ENCODE measurements around the gene FOXN1.
"Not testable (repeated sequence)": the region's sequence is repeated elsewhere in the genome, so short reads cannot be mapped to it uniquely, and the experiment has no call there.

FOXN1 gene

DNA sequence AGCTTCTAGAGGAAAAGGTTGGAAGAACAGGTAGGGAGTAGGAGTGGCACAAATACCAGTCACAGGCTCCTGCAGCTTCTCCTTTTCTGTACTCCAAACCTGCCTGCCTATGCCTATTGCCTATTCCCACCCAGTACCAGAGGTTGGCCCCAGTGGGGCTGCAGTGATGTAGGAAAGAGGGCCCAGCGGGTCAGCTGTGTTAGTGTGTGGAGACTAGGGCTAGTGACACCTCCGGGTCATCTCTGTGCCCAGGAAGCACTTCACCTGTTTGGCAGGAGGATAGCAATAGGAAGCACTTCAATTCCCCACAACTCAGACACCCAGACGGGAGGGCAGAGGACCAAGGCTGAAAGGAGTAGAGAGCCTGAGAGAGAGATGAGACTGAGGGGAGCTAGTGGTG lies 69.9 kb downstream of the FOXN1 start:
- not testable (repeated sequence) for H4K8ac ChIP-seq (ENCODE audit: low read depth, low read length); H3K9ac ChIP-seq (ENCODE audit: low read length); H3K23ac ChIP-seq (ENCODE audit: low read length); H3K14ac ChIP-seq (ENCODE audit: low read length); H2BK120ac ChIP-seq (ENCODE audit: insufficient read depth, low read length, poor library complexity); DNase-seq; H3K79me2 ChIP-seq (ENCODE audit: control insufficient read depth, insufficient read depth, low read length, poor library complexity); H2BK5ac ChIP-seq (ENCODE audit: low read depth, low read length, poor library complexity); H3K4ac ChIP-seq (ENCODE audit: low read depth, low read length); H3K9me3 ChIP-seq (ENCODE audit: insufficient read depth, low read depth, low read length); H3K4me2 ChIP-seq (ENCODE audit: low read length); H2AFZ ChIP-seq (ENCODE audit: insufficient read depth, low read length, poor library complexity); H3K79me1 ChIP-seq (ENCODE audit: low read length); H2AK5ac ChIP-seq (ENCODE audit: low read length); H3K4me1 ChIP-seq (ENCODE audit: control insufficient read depth in 1 of 2, insufficient read depth in 2 of 2, low read length in 2 of 2); H4K91ac ChIP-seq (ENCODE audit: low read depth, low read length); H3K18ac ChIP-seq (ENCODE audit: low read length); H3K27ac ChIP-seq (ENCODE audit: low read depth, low read length); H3K27me3 ChIP-seq (ENCODE audit: insufficient read depth, low read length); H2BK12ac ChIP-seq (ENCODE audit: low read length); H3K4me3 ChIP-seq (ENCODE audit: low read depth, low read length); H4K12ac ChIP-seq (ENCODE audit: low read depth, low read length)
- H3K36me3 ChIP-seq (ENCODE audit: control insufficient read depth in 1 of 2, insufficient read depth in 2 of 2, low read length in 2 of 2): peaks cover 19 to 27% of the 10 kb centered on the region in 2 experiments
- WGBS (ENCODE audit: extremely low coverage, insufficient coverage, insufficient read length): no CpG with 5 or more reads among the region's 3 CpGs

DNA sequence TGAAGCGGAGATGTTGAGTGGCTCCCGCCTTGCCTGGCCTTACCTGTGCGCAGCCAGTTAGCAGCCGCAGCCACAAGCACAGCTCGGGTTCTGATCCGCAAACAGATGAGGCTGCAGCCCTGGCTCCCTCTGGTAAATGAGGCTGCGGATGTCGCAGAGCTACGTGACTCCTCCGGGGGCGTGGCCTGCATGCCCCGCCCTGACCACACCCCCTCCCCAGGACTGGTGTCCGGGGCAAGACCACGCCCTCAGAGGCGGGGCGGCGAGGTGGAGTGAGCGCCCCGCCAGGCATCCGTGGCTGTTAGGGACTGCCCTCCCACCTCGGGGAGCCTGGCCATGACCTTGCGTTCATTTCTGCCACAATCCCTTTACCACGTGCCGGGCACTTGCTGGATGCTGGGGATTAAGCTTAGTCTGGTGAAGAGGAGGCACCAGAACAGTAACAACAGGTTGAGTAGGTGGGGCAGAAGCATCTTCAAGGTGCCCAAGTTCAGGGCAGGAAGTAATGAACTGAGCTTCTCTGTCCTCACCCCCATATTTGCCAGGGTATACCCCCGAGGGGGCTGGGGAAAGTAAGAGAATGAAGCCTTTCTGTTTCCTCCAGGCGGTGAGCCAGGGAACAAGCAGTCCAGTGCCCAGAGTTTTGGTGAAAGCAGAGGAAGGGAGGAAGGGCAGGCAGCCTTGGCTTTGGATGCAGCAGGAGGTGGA lies 70.8 kb downstream of the FOXN1 start, which contains the start of gene ALDOC:
ALDOC (minus strand) TSS at position 138 of the 708 bp plus-strand sequence. CDS start 1,363 bp downstream, outside the sequence.
- no peak within 1 kb of the TSS for H3K23ac ChIP-seq (ENCODE audit: low read length)
- H3K27ac ChIP-seq (ENCODE audit: low read depth, low read length): no peak within 1 kb of the TSS
- no peak within 1 kb of the TSS for H3K9ac ChIP-seq (ENCODE audit: low read length)
- no peaks in the 10 kb centered on the region for H3K27me3 ChIP-seq (ENCODE audit: insufficient read depth, low read length)
- H3K4me3 ChIP-seq (ENCODE audit: low read depth, low read length): no peak within 1 kb of the TSS
- H3K18ac ChIP-seq (ENCODE audit: low read length): no peak within 1 kb of the TSS
- H3K9me3 ChIP-seq (ENCODE audit: insufficient read depth, low read depth, low read length): no peaks in the 10 kb centered on the region
- H3K14ac ChIP-seq (ENCODE audit: low read length): no peak within 1 kb of the TSS
- no peaks in the 10 kb centered on the region for H3K79me2 ChIP-seq (ENCODE audit: control insufficient read depth, insufficient read depth, low read length, poor library complexity)
- peak within 1 kb of the TSS; percentile 29 for H3K4me2 ChIP-seq (ENCODE audit: low read length)
- peak within 1 kb of the TSS; percentile 28 for H2AK5ac ChIP-seq (ENCODE audit: low read length)
- DNase-seq: peak; percentile 92 to 97
- H3K79me1 ChIP-seq (ENCODE audit: low read length): peaks cover 2% of the 10 kb centered on the region
- H4K12ac ChIP-seq (ENCODE audit: low read depth, low read length): peak within 1 kb of the TSS; percentile 35
- peaks cover 19 to 27% of the 10 kb centered on the region in 2 experiments for H3K36me3 ChIP-seq (ENCODE audit: control insufficient read depth in 1 of 2, insufficient read depth in 2 of 2, low read length in 2 of 2)
- no peak within 1 kb of the TSS for H2BK120ac ChIP-seq (ENCODE audit: insufficient read depth, low read length, poor library complexity)
- H3K4me1 ChIP-seq (ENCODE audit: control insufficient read depth in 1 of 2, insufficient read depth in 2 of 2, low read length in 2 of 2): peaks cover 7 to 9% of the 10 kb centered on the region in 2 experiments
- H2AFZ ChIP-seq (ENCODE audit: insufficient read depth, low read length, poor library complexity): peak within 1 kb of the TSS; percentile 38
- peak within 1 kb of the TSS; percentile 51 for H2BK12ac ChIP-seq (ENCODE audit: low read length)
- WGBS (ENCODE audit: extremely low coverage, insufficient coverage, insufficient read length): no CpG with 5 or more reads among the region's 26 CpGs
- H2BK5ac ChIP-seq (ENCODE audit: low read depth, low read length, poor library complexity): no peak within 1 kb of the TSS
- H4K91ac ChIP-seq (ENCODE audit: low read depth, low read length): peak within 1 kb of the TSS; percentile 42
- H4K8ac ChIP-seq (ENCODE audit: low read depth, low read length): no peak within 1 kb of the TSS
- no peak within 1 kb of the TSS for H3K4ac ChIP-seq (ENCODE audit: low read depth, low read length)

DNA sequence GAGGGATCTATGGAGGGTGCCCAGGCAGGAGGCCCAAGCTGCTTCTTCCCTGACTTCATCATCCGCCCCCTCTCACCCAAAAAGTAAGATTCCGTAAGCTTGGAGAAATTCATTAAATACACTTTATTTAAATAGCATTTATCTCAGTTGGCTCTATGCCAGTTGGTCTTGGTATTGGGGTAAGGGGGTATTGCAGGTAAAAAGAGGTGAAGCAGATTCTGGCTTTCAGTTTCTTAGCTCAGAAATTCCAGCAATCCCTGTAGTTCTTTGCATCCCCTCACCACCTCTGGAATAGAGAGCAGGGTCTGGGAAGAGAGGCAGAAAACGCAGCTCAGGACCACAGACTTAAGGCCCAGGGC lies 71.3 kb downstream of the FOXN1 start:
- no peak overlapping the region for H3K23ac ChIP-seq (ENCODE audit: low read length)
- H3K4me2 ChIP-seq (ENCODE audit: low read length): no peak overlapping the region
- H2AK5ac ChIP-seq (ENCODE audit: low read length): peak overlapping the region; percentile 28
- no peak overlapping the region for H3K18ac ChIP-seq (ENCODE audit: low read length)
- peaks cover 4 to 6% of the 10 kb centered on the region in 2 experiments for H3K4me1 ChIP-seq (ENCODE audit: control insufficient read depth in 1 of 2, insufficient read depth in 2 of 2, low read length in 2 of 2)
- no peak overlapping the region for H3K4ac ChIP-seq (ENCODE audit: low read depth, low read length)
- no peak for DNase-seq
- H4K12ac ChIP-seq (ENCODE audit: low read depth, low read length): peak overlapping the region; percentile 35
- no peaks in the 10 kb centered on the region for H3K9me3 ChIP-seq (ENCODE audit: insufficient read depth, low read depth, low read length)
- H2AFZ ChIP-seq (ENCODE audit: insufficient read depth, low read length, poor library complexity): peak overlapping the region; percentile 38
- H2BK120ac ChIP-seq (ENCODE audit: insufficient read depth, low read length, poor library complexity): no peak overlapping the region
- no peak overlapping the region for H4K8ac ChIP-seq (ENCODE audit: low read depth, low read length)
- no peaks in the 10 kb centered on the region for H3K79me2 ChIP-seq (ENCODE audit: control insufficient read depth, insufficient read depth, low read length, poor library complexity)
- peaks cover 2% of the 10 kb centered on the region for H3K79me1 ChIP-seq (ENCODE audit: low read length)
- no peak overlapping the region for H3K9ac ChIP-seq (ENCODE audit: low read length)
- H3K4me3 ChIP-seq (ENCODE audit: low read depth, low read length): no peak overlapping the region
- no CpG with 5 or more reads among the region's 3 CpGs for WGBS (ENCODE audit: extremely low coverage, insufficient coverage, insufficient read length)
- H3K36me3 ChIP-seq (ENCODE audit: control insufficient read depth in 1 of 2, insufficient read depth in 2 of 2, low read length in 2 of 2): peaks cover 21 to 33% of the 10 kb centered on the region in 2 experiments
- H3K14ac ChIP-seq (ENCODE audit: low read length): no peak overlapping the region
- H2BK12ac ChIP-seq (ENCODE audit: low read length): peak overlapping the region; percentile 51
- no peaks in the 10 kb centered on the region for H3K27me3 ChIP-seq (ENCODE audit: insufficient read depth, low read length)
- H2BK5ac ChIP-seq (ENCODE audit: low read depth, low read length, poor library complexity): no peak overlapping the region
- no peak overlapping the region for H3K27ac ChIP-seq (ENCODE audit: low read depth, low read length)
- H4K91ac ChIP-seq (ENCODE audit: low read depth, low read length): peak overlapping the region; percentile 42

DNA sequence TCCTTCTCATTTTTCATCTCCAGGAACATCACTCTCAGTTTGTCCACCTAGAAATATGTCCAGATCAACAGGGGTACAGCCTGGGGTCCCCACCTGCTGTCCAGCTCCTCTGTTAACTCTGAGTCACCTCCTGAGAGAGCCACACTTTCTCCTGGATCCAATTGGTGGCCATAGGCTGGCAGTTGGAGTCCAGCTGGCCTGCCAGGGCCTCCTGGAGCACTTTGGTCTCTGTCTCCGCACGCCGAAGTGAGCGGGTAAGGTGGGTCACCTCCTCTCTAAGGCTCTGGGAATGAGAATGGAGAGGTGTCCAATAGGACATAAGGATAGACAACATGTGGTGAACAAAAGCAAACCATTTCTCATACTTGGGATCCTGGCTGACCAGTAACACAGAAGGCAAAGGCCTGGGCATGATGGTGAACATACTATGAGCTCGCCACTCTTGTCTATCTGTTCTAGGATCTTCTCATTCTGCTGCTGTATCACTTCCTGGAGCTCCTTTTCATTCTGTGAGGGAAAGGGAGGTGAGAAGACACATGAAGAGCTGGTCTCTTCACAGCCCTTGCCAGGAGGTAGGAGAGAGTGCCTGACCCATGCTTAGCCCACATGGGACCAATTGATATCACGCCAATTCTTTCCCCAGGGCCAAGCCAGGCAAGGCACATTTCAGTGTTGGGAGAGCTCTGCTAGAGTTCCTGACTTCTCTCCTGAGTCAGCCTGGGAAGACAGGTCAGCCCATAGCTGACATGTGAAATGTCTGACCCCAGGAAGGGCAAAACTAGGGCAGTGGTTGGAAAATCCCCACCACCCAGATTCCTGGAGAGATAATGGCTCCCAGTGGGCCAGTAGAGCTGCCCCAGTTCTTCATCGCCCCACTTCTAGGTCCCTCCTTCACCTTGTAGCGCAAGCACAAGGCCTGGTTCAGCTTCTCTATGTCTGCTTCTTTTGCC lies 72.4 kb downstream of the FOXN1 start:
- Histone ChIP-seq H4K12ac (ENCODE audit: low read depth, low read length) (no peak overlapping the region), H2BK12ac (ENCODE audit: low read length) (no peak overlapping the region), H3K4me3 (ENCODE audit: low read depth, low read length) (no peak overlapping the region), H4K8ac (ENCODE audit: low read depth, low read length) (no peak overlapping the region), H3K14ac (ENCODE audit: low read length) (no peak overlapping the region), H3K9ac (ENCODE audit: low read length) (no peak overlapping the region), H3K9me3 (ENCODE audit: insufficient read depth, low read depth, low read length) (no peaks in the 10 kb centered on the region), H3K79me2 (ENCODE audit: control insufficient read depth, insufficient read depth, low read length, poor library complexity) (no peaks in the 10 kb centered on the region), H3K4me2 (ENCODE audit: low read length) (no peak overlapping the region), H3K18ac (ENCODE audit: low read length) (no peak overlapping the region), H3K23ac (ENCODE audit: low read length) (no peak overlapping the region), H3K27ac (ENCODE audit: low read depth, low read length) (no peak overlapping the region), H2AK5ac (ENCODE audit: low read length) (no peak overlapping the region), H2AFZ (ENCODE audit: insufficient read depth, low read length, poor library complexity) (no peak overlapping the region), H3K36me3 (ENCODE audit: control insufficient read depth in 1 of 2, insufficient read depth in 2 of 2, low read length in 2 of 2) (peaks cover 21 to 40% of the 10 kb centered on the region in 2 experiments), H2BK120ac (ENCODE audit: insufficient read depth, low read length, poor library complexity) (no peak overlapping the region), H2BK5ac (ENCODE audit: low read depth, low read length, poor library complexity) (no peak overlapping the region), H3K4ac (ENCODE audit: low read depth, low read length) (no peak overlapping the region), H3K4me1 (ENCODE audit: control insufficient read depth in 1 of 2, insufficient read depth in 2 of 2, low read length in 2 of 2) (peaks cover 4 to 5% of the 10 kb centered on the region in 2 experiments), H3K79me1 (ENCODE audit: low read length) (peaks cover 2% of the 10 kb centered on the region), H4K91ac (ENCODE audit: low read depth, low read length) (no peak overlapping the region), H3K27me3 (ENCODE audit: insufficient read depth, low read length) (no peaks in the 10 kb centered on the region)
- WGBS (ENCODE audit: extremely low coverage, insufficient coverage, insufficient read length): no CpG with 5 or more reads among the region's 8 CpGs
- no peak for DNase-seq

Data from trophoblast cell (in vitro differentiated cells and primary cell).